SK-N-SH treated with all-trans-retinoic acid at 6 μM for 48 hours (cell line): ENCODE measurements around the gene MT4.

Experiments used
- ATAC-seq: fragments of 200-7000 bp; cut with Tn5 transposase; 3 replicates; pipeline ENCODE4 v1.9.1; 2020; ENCODE audit warnings: mild to moderate bottlenecking, moderate library complexity
- ARNTL ChIP-seq: fragments of 450-650 bp; formaldehyde crosslinking; IDR thresholded peaks from 2 replicates; pipeline ENCODE4 v1.5.0; 2020; ENCODE audit warnings: low read depth, mild to moderate bottlenecking, moderate library complexity, borderline replicate concordance

Gene MT4

GRCh38 chr16:56618138-56618537 is 53.3 kb downstream of the MT4 start:
- no peak for ATAC-seq

More at GRCh38 chr16:56618138-56618537, 53.3 kb downstream of the MT4 start:
- TF ChIP-seq ARNTL (CRISPR knock-in tag): no peak
